Activated CD8-positive, alpha-beta T cell treated with anti-CD3 and anti-CD28 coated beads, Interleukin-2, amount 10 ng/mL, durations not matched to agents 7 days and 5 days (primary cell): ENCODE data around the gene TNFSF4. TPM values are rescaled to one million over a fixed set of nuclear protein-coding genes. Genes with fewer than 3 reads are reported as not detected.

ENCODE experiments used
- ATAC-seq: fragments of 150-1000 bp; cut with Tn5 transposase; one replicate; pipeline ENCODE4 v1.10.0; 2021; ENCODE audit warnings: moderate library complexity
- CTCF ChIA-PET: fragments of 350-600 bp; sonication (Branson Sonifier 250); formaldehyde crosslinking; loops from one replicate; lab custom pipeline; 2021; ENCODE audit warnings: antibody characterized with exemption; lab: Charles Lee
- POLR2A ChIA-PET: fragments of 350-600 bp; sonication (Branson Sonifier 250); formaldehyde crosslinking; loops from one replicate; lab custom pipeline; 2021; ENCODE audit warnings: antibody characterized with exemption; lab: Charles Lee
- DNase-seq: peaks from one replicate; pipeline ENCODE4 v3.0.0-alpha.2; 2020
- H3K27ac Mint-ChIP-seq: one replicate; pipeline ENCODE4 v1.8.0; 2021; ENCODE audit warnings: mild to moderate bottlenecking, mixed read lengths
- H3K27me3 Mint-ChIP-seq: one replicate; pipeline ENCODE4 v1.8.0; 2021; ENCODE audit warnings: low read depth, mixed read lengths
- H3K36me3 Mint-ChIP-seq: one replicate; pipeline ENCODE4 v1.8.0; 2021; ENCODE audit warnings: low read depth, mixed read lengths
- H3K4me1 Mint-ChIP-seq: one replicate; pipeline ENCODE4 v1.8.0; 2021; ENCODE audit warnings: low read depth, mixed read lengths
- H3K4me3 Mint-ChIP-seq: one replicate; pipeline ENCODE4 v1.8.0; 2021; ENCODE audit warnings: mild to moderate bottlenecking, mixed read lengths
- H3K9me3 Mint-ChIP-seq: one replicate; pipeline ENCODE4 v1.8.0; 2022; ENCODE audit warnings: mixed read lengths; ENCODE audit not compliant: insufficient read depth
- total RNA-seq, 2 experiments: library from RNA; stranded (reverse); gene quantifications; one replicate each; pipeline ENCODE4 v1.2.3, GENCODE V29; 2021

Gene TNFSF4
- total RNA-seq, 2 experiments from 2014 or later, result 5.0 to 5.1 TPM

DNA sequence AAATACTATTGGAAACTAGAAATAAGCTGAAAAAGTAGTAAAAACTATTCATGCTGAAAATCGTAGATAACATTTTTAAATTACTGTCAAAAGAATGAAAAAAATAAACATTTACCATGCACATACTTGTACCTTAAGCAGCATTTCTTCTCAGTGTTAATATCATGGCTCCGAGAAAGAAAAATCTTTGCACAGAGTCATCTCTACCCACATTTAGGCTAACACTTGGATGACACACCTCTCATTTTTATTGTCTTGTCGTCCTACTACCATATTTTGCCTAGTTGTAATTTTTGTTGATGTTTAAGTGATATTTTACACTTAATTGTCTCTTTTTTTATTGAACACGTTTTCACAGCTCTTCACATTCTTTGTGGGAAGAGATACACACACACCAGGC lies 1.7 kb upstream of the TNFSF4 start:
- H3K27ac Mint-ChIP-seq, result no peak overlapping the region
- H3K4me1 Mint-ChIP-seq, result peaks cover 55% of the 10 kb centered on the region

DNA sequence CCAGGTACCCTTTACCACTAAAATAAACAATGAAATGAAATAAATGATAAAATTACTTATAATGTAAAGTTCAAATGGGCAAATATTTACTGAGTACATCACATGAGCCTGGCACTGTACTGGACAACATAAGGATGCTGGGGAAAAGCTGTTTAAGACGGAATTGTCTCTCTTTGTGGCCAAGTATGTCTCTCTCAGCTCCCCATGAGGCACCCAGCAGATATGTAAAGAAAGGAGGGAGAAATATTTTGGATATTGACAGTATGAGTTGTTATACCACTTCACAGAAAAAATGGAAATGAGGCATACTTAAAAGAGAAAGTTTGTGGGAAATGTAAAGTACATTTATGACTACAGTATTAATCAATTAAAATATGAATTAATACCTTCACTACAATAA lies 1.0 kb upstream of the TNFSF4 start:
- Mint-ChIP-seq H3K4me3 (no peak overlapping the region), H3K4me1 (peaks cover 58% of the 10 kb centered on the region), H3K9me3 (no peaks in the 10 kb centered on the region), H3K27me3 (peaks cover 7% of the 10 kb centered on the region), H3K27ac (no peak overlapping the region), H3K36me3 (peaks cover 3% of the 10 kb centered on the region)
- no peak for DNase-seq
- no peak for ATAC-seq
- ChIA-PET CTCF (interaction anchor here (1.1 to 13.6 kb wide), 3 partner anchors 13 to 465 kb away, joined by 3 to 285 read pairs (median 7); no protein-coding TSS in a partner anchor), POLR2A (interaction anchor here (0.6 kb wide), 1 partner anchor 389 kb away, joined by 3 read pairs; no protein-coding TSS in a partner anchor)

More for the DNA sequence above, 1.7 kb upstream of the TNFSF4 start:
- H3K9me3 Mint-ChIP-seq, result no peaks in the 10 kb centered on the region
- ChIA-PET POLR2A (interaction anchor here (0.6 kb wide), 1 partner anchor 258 kb away, joined by 3 read pairs; no protein-coding TSS in a partner anchor), CTCF (interaction anchor here (1.1 to 1.9 kb wide), 3 partner anchors 13 to 467 kb away, joined by 3 to 7 read pairs (median 4); no protein-coding TSS in a partner anchor)
- no peak overlapping the region for H3K4me3 Mint-ChIP-seq
- no peak for DNase-seq
- ATAC-seq, result no peak
- H3K27me3 Mint-ChIP-seq, result peaks cover 7% of the 10 kb centered on the region
- H3K36me3 Mint-ChIP-seq, result peaks cover 3% of the 10 kb centered on the region

DNA sequence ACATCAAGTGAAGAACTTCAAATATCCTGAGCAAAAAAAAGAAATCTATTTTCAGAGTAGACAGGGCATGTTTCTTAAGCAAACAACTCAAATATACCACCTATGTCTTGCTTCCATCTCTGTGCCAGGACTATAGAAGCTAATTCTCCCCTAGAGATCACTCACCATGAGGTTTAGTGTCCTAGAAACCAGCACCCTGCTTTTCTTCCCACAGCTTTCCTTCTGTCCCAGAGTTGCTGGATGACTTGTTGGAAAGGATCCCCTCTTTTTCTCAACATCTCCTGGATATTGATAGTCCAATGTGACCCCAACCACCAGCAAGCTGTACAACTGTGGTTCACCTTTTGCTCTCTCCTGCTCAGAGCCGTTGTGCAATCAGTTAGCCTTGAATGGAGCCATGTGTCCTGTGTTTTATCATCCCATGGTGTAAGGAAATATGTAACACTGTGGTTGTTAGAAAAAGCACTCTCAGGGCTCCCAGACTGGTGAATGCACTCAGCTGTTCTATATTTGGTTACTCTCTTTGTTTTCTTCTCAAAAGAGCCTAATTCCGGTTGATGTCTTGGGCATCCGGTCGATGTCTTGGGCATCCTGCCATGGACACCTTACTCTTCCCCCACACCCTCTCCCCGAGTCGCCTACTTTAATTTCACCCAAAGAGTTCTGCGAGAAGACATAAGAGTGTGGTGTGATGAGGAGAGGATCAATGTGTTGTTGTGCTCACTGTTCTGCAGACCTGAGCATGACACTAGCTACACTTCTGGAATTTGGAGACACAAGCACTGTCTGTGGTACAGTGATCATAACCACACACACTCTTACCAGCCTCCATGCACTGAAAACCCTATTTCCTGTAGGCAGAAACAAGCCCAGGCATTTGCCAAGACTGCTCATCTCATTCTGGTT lies 1.7 kb downstream of the TNFSF4 start:
- peak overlapping the region; percentile 85 for H3K27ac Mint-ChIP-seq
- ATAC-seq, result peak; percentile 86
- H3K4me3 Mint-ChIP-seq, result peak overlapping the region; percentile 78
- CTCF ChIA-PET, result interaction anchor here (0.7 to 13.6 kb wide), 14 partner anchors 10 to 463 kb away, joined by 3 to 285 read pairs (median 4); no protein-coding TSS in a partner anchor
- peaks cover 61% of the 10 kb centered on the region for H3K4me1 Mint-ChIP-seq
- H3K27me3 Mint-ChIP-seq, result peaks cover 6% of the 10 kb centered on the region
- peak; percentile 60 for DNase-seq
- POLR2A ChIA-PET, result interaction anchor here (1.4 kb wide), 1 partner anchor 380 kb away, joined by 3 read pairs; no protein-coding TSS in a partner anchor
- peaks cover 3% of the 10 kb centered on the region for H3K36me3 Mint-ChIP-seq
- H3K9me3 Mint-ChIP-seq, result no peaks in the 10 kb centered on the region

DNA sequence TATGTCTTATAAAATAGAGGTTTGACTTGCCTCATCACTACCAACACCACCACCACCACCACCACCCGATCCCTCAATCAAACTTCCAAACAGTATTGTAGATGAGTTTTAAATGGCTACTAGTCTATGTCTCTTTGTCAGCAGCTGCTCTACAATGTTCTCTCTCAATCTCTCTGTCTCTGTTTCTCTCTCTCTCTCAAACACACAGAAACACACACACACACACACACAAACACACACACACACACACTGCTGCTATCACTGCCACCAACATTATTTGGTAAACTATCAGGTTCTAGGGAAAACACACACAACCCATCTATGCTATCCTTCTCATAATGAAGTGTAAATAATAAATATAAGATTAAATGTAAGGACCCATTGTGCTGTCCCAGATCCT lies 2.4 kb downstream of the TNFSF4 start:
- POLR2A ChIA-PET, result no interaction called here
- Mint-ChIP-seq H3K27me3 (peaks cover 2% of the 10 kb centered on the region), H3K9me3 (no peaks in the 10 kb centered on the region), H3K4me1 (peaks cover 56% of the 10 kb centered on the region), H3K27ac (peak overlapping the region; percentile 82), H3K4me3 (peak overlapping the region; percentile 63), H3K36me3 (peaks cover 3% of the 10 kb centered on the region)
- no peak for ATAC-seq
- CTCF ChIA-PET, result interaction anchor here (0.7 to 13.6 kb wide), 12 partner anchors 12 to 462 kb away, joined by 3 to 285 read pairs (median 4); no protein-coding TSS in a partner anchor
- DNase-seq, result no peak

DNA sequence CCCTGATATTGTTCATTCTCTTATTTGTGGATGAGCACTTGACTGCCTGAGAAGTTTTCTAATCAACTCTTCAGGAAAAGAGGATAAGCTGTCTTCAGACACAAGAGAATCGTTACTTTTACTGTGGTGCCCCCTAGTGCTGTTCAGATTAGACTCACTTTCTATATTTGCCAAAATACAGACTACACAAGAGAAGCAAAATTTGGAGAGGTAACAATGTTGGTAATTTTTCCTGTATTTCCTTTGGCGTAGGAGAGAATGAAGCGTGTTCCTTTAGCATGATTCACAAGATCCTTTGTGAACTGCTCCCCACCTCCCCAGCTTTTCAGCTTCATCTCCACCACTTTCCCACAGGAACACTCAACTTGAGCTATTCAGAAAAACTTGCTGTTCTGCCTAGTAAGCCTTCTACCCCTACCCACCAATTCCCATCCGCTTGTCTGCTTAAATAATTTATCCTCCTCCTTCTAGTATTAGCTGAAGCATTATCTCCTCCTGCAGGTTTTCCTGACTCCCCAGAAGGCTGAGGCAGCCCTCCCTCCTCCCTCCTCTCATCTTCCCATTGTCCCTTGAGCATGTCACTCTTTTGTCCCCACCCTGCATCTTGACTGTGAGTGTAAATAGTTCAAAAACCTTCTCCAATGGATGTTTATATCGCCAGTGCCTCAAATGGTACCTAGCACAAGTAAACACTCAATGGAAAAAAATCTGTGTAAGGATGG lies 4.5 kb downstream of the TNFSF4 start:
- peaks cover 2% of the 10 kb centered on the region for H3K27me3 Mint-ChIP-seq
- no peaks in the 10 kb centered on the region for H3K9me3 Mint-ChIP-seq
- H3K36me3 Mint-ChIP-seq, result peaks cover 3% of the 10 kb centered on the region
- CTCF ChIA-PET, result interaction anchor here (0.6 to 13.6 kb wide), 35 partner anchors 9 to 592 kb away, joined by 3 to 285 read pairs (median 4); no protein-coding TSS in a partner anchor
- ATAC-seq (no peak), DNase-seq (peak; percentile 52)
- H3K27ac Mint-ChIP-seq, result no peak overlapping the region
- H3K4me1 Mint-ChIP-seq, result peaks cover 50% of the 10 kb centered on the region
- POLR2A ChIA-PET, result interaction anchor here (0.6 to 1.1 kb wide), 2 partner anchors 307 to 424 kb away, joined by 3 read pairs; no protein-coding TSS in a partner anchor
- H3K4me3 Mint-ChIP-seq, result no peak overlapping the region

DNA sequence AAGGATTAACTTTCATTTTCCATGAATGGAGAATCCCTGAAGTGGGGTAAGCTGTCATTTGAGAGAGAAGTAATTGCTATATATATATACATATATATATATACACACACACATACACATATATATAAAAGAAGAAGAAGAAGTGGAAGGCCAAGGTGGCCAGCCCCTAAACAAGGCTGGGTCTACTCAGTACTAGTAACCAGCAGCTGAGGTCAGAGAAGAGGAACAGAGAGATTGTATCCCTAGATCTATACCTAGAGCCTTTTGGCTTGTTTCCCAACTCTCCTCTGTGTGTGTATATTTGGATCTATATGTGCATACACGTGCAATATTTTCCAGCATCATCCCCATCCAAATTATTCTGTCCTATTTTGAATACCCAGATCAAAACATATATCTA lies 5.2 kb downstream of the TNFSF4 start:
- peaks cover 46% of the 10 kb centered on the region for H3K4me1 Mint-ChIP-seq
- no peak overlapping the region for H3K4me3 Mint-ChIP-seq
- no peaks in the 10 kb centered on the region for H3K9me3 Mint-ChIP-seq
- ChIA-PET POLR2A (interaction anchor here (1.1 kb wide), 1 partner anchor 307 kb away, joined by 3 read pairs; no protein-coding TSS in a partner anchor), CTCF (interaction anchor here (0.6 to 13.6 kb wide), 29 partner anchors 8 to 772 kb away, joined by 3 to 285 read pairs (median 4); no protein-coding TSS in a partner anchor)
- H3K27ac Mint-ChIP-seq, result no peak overlapping the region
- DNase-seq (no peak), ATAC-seq (no peak)
- peaks cover 2% of the 10 kb centered on the region for H3K27me3 Mint-ChIP-seq
- peaks cover 3% of the 10 kb centered on the region for H3K36me3 Mint-ChIP-seq

DNA sequence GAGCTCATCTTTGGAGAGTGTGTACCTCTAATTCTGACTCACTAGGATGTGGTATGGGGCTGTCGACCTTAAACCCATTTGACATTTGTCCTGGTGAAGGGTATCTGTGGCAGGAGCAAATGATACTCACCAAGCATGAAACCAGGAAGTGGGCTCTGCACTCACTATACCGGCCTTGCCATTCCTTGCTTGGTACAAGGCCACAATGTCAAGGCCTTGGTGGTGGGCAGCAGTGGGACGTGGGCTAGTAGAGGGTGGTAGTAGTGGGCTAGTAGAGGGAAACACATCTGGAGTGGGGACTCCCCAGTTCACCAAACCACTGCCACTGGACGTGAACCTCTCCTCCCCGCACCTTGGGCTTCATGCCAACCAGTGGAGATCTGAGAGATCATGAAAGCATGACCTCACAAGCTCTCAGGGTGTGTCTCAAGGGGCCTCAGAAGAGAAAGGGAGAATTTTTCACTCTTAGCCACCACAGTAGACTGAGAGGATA lies 11.5 kb downstream of the TNFSF4 start:
- Mint-ChIP-seq H3K36me3 (peaks cover 13% of the 10 kb centered on the region), H3K27me3 (no peaks in the 10 kb centered on the region), H3K4me1 (peaks cover 34% of the 10 kb centered on the region), H3K9me3 (no peaks in the 10 kb centered on the region), H3K4me3 (no peak overlapping the region), H3K27ac (peak overlapping the region; percentile 74)
- CTCF ChIA-PET, result interaction anchor here (1.0 to 13.6 kb wide), 5 partner anchors 13 to 453 kb away, joined by 3 to 285 read pairs (median 7); no protein-coding TSS in a partner anchor
- peak; percentile 64 for DNase-seq
- POLR2A ChIA-PET, result no interaction called here
- peak; percentile 77 for ATAC-seq

DNA sequence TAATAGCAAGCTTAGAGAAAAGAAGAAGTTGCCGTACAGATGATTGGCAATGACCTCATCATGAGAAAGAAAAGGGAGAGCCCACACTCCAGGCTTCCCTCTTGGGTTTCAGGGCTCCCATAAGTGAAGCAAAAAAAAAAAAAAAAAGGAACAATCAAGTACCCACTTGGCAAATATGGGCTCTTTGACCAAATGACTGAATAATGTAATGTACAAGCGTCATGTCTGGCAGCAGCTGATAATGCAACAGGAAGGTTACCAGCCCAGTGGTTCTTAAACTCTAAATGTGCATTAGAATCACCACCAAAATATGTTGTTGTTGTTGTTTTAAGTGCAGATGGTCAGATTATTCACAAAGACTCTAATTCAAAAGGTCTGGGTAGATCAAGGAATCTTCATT lies 13.5 kb downstream of the TNFSF4 start:
- no peak for DNase-seq
- ChIA-PET POLR2A (no interaction called here), CTCF (interaction anchor here (0.9 to 2.7 kb wide), 3 partner anchors 9 to 368 kb away, joined by 3 to 10 read pairs (median 3); no protein-coding TSS in a partner anchor)
- ATAC-seq, result no peak
- H3K27ac Mint-ChIP-seq, result no peak overlapping the region
- H3K4me3 Mint-ChIP-seq, result no peak overlapping the region
- no peaks in the 10 kb centered on the region for H3K27me3 Mint-ChIP-seq
- H3K36me3 Mint-ChIP-seq, result peaks cover 13% of the 10 kb centered on the region
- no peaks in the 10 kb centered on the region for H3K9me3 Mint-ChIP-seq
- H3K4me1 Mint-ChIP-seq, result peaks cover 34% of the 10 kb centered on the region

DNA sequence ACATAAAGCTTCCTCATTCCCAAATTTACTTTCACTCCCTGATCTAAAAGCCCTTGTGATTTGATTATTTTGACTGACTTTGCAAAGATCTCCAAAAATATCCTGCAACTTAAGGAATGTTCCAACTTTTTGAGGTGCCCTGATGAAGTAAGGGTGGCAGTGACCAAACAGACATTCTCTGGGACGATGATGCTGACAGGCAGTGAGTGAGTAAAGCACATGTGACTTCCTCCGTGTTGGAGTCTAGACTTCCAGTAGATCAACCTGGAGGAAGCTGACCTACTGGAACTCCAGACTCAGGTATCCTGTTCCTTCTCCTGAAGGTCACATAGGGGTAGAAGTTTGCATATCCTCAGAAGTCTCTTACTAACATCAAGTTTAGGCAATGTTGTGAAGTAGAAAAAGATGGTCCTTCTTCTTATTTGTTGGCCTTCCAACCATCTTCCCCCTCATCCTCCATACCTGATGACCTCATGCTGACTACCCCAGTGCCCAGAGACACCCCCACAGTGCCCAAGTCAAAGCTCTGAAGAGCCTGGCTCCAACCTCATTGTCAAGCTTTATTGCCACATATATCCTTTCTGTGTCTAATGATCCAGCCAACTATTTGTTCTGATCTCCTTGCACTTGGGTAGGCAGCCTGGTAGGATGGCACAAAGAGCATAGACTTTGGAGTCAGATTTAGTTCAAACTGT lies 16.0 kb downstream of the TNFSF4 start:
- DNase-seq, result no peak
- Mint-ChIP-seq H3K27me3 (no peaks in the 10 kb centered on the region), H3K9me3 (peaks cover 2% of the 10 kb centered on the region), H3K36me3 (peaks cover 11% of the 10 kb centered on the region), H3K4me3 (no peak overlapping the region), H3K27ac (no peak overlapping the region), H3K4me1 (peaks cover 23% of the 10 kb centered on the region)
- no peak for ATAC-seq
- POLR2A ChIA-PET, result no interaction called here
- CTCF ChIA-PET, result interaction anchor here (1.3 to 2.2 kb wide), 2 partner anchors 11 to 412 kb away, joined by 4 to 11 read pairs; no protein-coding TSS in a partner anchor

DNA sequence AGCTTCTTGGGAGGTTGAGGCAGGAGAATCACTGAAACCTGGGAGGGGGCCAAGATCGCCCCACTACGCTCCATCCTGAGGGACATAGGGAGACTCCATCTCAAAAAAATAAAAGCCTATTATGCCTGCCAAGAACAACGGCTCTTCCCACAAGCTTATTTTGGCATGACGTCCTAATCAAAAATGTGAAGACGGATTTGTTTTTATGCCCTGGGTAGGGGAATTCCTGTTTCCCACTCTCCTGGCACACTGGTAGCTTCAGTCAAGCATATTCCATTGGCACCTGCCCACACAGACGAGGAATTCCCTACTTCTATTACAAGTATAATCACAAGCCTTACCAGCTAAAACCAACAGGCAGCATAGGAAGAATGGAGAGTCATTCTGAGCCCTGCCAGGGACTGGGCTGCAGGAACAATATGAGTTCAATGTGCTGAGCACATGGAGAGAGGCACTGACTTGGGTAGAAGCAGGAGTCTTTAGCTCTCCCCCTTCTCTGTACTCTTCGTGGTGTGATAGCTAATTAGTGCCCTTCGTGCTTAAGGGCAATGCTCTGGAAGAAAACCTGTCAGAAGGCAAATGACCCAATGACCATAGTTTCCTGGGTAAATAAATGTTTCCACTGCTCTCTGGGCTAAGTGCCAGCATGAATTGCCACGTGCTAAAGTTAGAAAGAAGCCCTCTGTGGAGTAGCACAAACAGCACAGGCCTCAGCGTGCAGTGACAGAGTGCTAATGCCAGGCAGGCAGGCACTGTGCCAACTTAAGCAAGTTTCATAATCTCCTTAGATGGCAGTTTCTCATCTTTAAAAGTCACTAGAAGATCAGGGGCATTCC lies 16.8 kb downstream of the TNFSF4 start:
- ATAC-seq, result no peak
- Mint-ChIP-seq H3K36me3 (peaks cover 7% of the 10 kb centered on the region), H3K27me3 (no peaks in the 10 kb centered on the region), H3K9me3 (peaks cover 2% of the 10 kb centered on the region), H3K4me3 (no peak overlapping the region), H3K27ac (no peak overlapping the region), H3K4me1 (peaks cover 15% of the 10 kb centered on the region)
- POLR2A ChIA-PET, result no interaction called here
- CTCF ChIA-PET, result interaction anchor here (1.3 to 2.2 kb wide), 2 partner anchors 12 to 411 kb away, joined by 4 to 11 read pairs; no protein-coding TSS in a partner anchor
- no peak for DNase-seq
